GM12878 (cell line): ENCODE measurements around the gene TIAM1. TPM values are rescaled to one million over a fixed set of nuclear protein-coding genes. Genes with fewer than 3 reads are reported as not detected.

Experiments
- ATAC-seq: fragments of 200-7000 bp; cut with Tn5 transposase; 3 replicates; pipeline ENCODE4 v1.9.1; 2020; ENCODE audit warnings: mild to moderate bottlenecking, moderate library complexity
- BruUV-seq: library from RNA; stranded (reverse); fragments of 400-500 nt; replicated peaks from 2 replicates; lab custom pipeline; 2021; lab: Mats Ljungman, UMichigan
- CTCF ChIA-PET: fragments of 300-600 bp; sonication (Branson Sonifier 250); formaldehyde crosslinking; extraction: SDS; loops from one replicate; lab custom pipeline; 2021; ENCODE audit warnings: inconsistent platforms; lab: Yijun Ruan, JAX
- POLR2A ChIA-PET: fragments of 350-600 bp; formaldehyde crosslinking; extraction: SDS; loops from one replicate; lab custom pipeline; 2021; ENCODE audit warnings: inconsistent platforms; lab: Charles Lee
- RAD21 ChIA-PET: fragments of 300-600 bp; sonication (Branson Sonifier 250); formaldehyde crosslinking; loops from one replicate; lab custom pipeline; 2023; ENCODE audit warnings: antibody characterized with exemption; ENCODE audit not compliant: unreplicated experiment; lab: Charles Lee
- SMC1A ChIA-PET: fragments of 300-600 bp; sonication (Branson Sonifier 250); formaldehyde crosslinking; loops from one replicate; lab custom pipeline; 2023; ENCODE audit not compliant: unreplicated experiment, uncharacterized antibody; lab: Charles Lee
- DNase-seq: peaks from one replicate; pipeline ENCODE4 v3.0.0-alpha.2; 2011; ENCODE audit warnings: low read depth, low spot score
- FAIRE-seq: peaks from 3 replicates; lab custom pipeline; 2011; peaks lifted over from hg19 to GRCh38; lab: Jason Lieb, UNC
- H2AFZ ChIP-seq: 2 replicates; pipeline ENCODE4 v1.6.0; 2011; ENCODE audit warnings: low read depth, low read length, control low read depth; ENCODE audit not compliant: control insufficient read depth
- H3K27ac ChIP-seq: 2 replicates; pipeline ENCODE4 v1.5.1; 2011; ENCODE audit warnings: control low read depth; ENCODE audit not compliant: control insufficient read depth, insufficient read depth
- H3K27me3 ChIP-seq, 2 experiments: replicated peaks in 1 of 2; 2 replicates each; pipeline versions ENCODE4 v1.6.0 to v1.6.1; 2011; ENCODE audit warnings: low read length in 1 of 2; ENCODE audit not compliant: control insufficient read depth in 2 of 2, insufficient read depth in 2 of 2
- H3K36me3 ChIP-seq, 2 experiments: 2 replicates each; pipeline ENCODE4 v1.5.1; 2011; ENCODE audit warnings: low read length in 1 of 2; ENCODE audit not compliant: control insufficient read depth in 2 of 2, insufficient read depth in 2 of 2
- H3K4me1 ChIP-seq: 2 replicates; pipeline ENCODE4 v1.6.1; 2011; ENCODE audit warnings: mild to moderate bottlenecking, low read length, moderate library complexity, mixed read lengths; ENCODE audit not compliant: control insufficient read depth, insufficient read depth
- H3K4me2 ChIP-seq: 2 replicates; pipeline ENCODE4 v1.6.0; 2011; ENCODE audit warnings: control low read depth; ENCODE audit not compliant: control insufficient read depth, insufficient read depth
- H3K4me3 ChIP-seq: fragments of 200-600 bp; sonication (generic); 2 replicates; pipeline ENCODE4 v1.5.1; 2016
- H3K79me2 ChIP-seq: 2 replicates; pipeline ENCODE4 v1.6.0; 2011; ENCODE audit warnings: low read length; ENCODE audit not compliant: control insufficient read depth, insufficient read depth
- H3K9ac ChIP-seq: 2 replicates; pipeline ENCODE4 v1.8.0; 2011; ENCODE audit warnings: low read length, control low read depth, mixed read lengths; ENCODE audit not compliant: control insufficient read depth, insufficient read depth
- H3K9me3 ChIP-seq: replicated peaks from 3 replicates; pipeline ENCODE4 v1.5.1; 2011; ENCODE audit warnings: mild to moderate bottlenecking, low read length; ENCODE audit not compliant: control insufficient read depth, insufficient read depth
- H4K20me1 ChIP-seq: 2 replicates; pipeline ENCODE4 v1.6.0; 2011; ENCODE audit not compliant: control insufficient read depth, insufficient read depth
- BHLHE40 ChIP-seq, 2 experiments: fragments of 450-650 bp in 1 of 2; IDR thresholded peaks; 2 replicates each; pipeline ENCODE4 v1.6.1; 2011 to 2017; ENCODE audit warnings: low read depth in 2 of 2, borderline replicate concordance in 1 of 2, improper control_type of control experiment in 1 of 2, low read length in 1 of 2, mild to moderate bottlenecking in 1 of 2
- CBX5 ChIP-seq: sonication (generic); IDR thresholded peaks from 2 replicates; pipeline ENCODE4 v1.6.1; 2016; ENCODE audit warnings: low read depth, moderate library complexity, mild to moderate bottlenecking, inconsistent platforms
- FOS ChIP-seq: IDR thresholded peaks from 3 replicates; pipeline ENCODE4 v1.6.1; 2011; ENCODE audit warnings: borderline replicate concordance; ENCODE audit not compliant: insufficient read length; ENCODE audit errors: extremely low read depth
- KLF5 ChIP-seq: fragments of 450-650 bp; IDR thresholded peaks from 2 replicates; pipeline ENCODE4 v1.6.1; 2014; ENCODE audit warnings: mild to moderate bottlenecking; ENCODE audit not compliant: partially characterized antibody
- NFIC ChIP-seq: IDR thresholded peaks from 2 replicates; pipeline ENCODE4 v1.6.1; 2012; ENCODE audit warnings: low read depth, mild to moderate bottlenecking, inconsistent platforms, low read length, moderate library complexity
- NKRF ChIP-seq: fragments of 450-650 bp; conservative IDR thresholded peaks from 2 replicates; pipeline ENCODE4 v1.6.1; 2017; ENCODE audit warnings: mild to moderate bottlenecking, moderate library complexity
- PKNOX1 ChIP-seq: fragments of 450-650 bp; IDR thresholded peaks from 2 replicates; pipeline ENCODE4 v1.6.1; 2016; ENCODE audit warnings: mild to moderate bottlenecking
- PML ChIP-seq: IDR thresholded peaks from 2 replicates; pipeline ENCODE4 v1.6.1; 2012; ENCODE audit warnings: low read length, inconsistent platforms
- SMAD5 ChIP-seq: IDR thresholded peaks from 2 replicates; pipeline ENCODE4 v1.6.1; 2016; ENCODE audit warnings: antibody characterized with exemption, low read depth
- SMARCA5 ChIP-seq: fragments of 450-650 bp; IDR thresholded peaks from 2 replicates; pipeline ENCODE4 v1.6.1; 2017; ENCODE audit warnings: mild to moderate bottlenecking
- STAT3 ChIP-seq: IDR thresholded peaks from 2 replicates; pipeline ENCODE4 v1.6.1; 2011; ENCODE audit warnings: low read depth, low read length, improper control_type of control experiment
- SUZ12 ChIP-seq: fragments of 200-600 bp; sonication (generic); IDR thresholded peaks from one replicate; pipeline ENCODE4 v1.6.1; 2018; ENCODE audit warnings: antibody characterized with exemption, mild to moderate bottlenecking; ENCODE audit not compliant: unreplicated experiment
- USF1 ChIP-seq: IDR thresholded peaks from 2 replicates; pipeline ENCODE4 v1.6.1; 2011; ENCODE audit warnings: borderline replicate concordance, low read depth, mild to moderate bottlenecking, moderate library complexity, mixed read lengths, low read length; ENCODE audit not compliant: insufficient read depth; ENCODE audit errors: extremely low read length
- ZNF384 ChIP-seq: IDR thresholded peaks from 2 replicates; pipeline ENCODE4 v1.6.1; 2012; ENCODE audit warnings: low read depth, mild to moderate bottlenecking, low read length, improper control_type of control experiment, borderline replicate concordance
- ZNF687 ChIP-seq: fragments of 450-650 bp; IDR thresholded peaks from 2 replicates; pipeline ENCODE4 v1.6.1; 2017; ENCODE audit warnings: mild to moderate bottlenecking, moderate library complexity
- ZSCAN29 ChIP-seq: fragments of 450-650 bp; IDR thresholded peaks from 2 replicates; pipeline ENCODE4 v1.6.1; 2017; ENCODE audit warnings: mild to moderate bottlenecking, moderate library complexity
- WGBS: methylation state at CpG from one replicate; pipeline ENCODE4 v1.1.6; 2016; ENCODE audit warnings: low lambda C conversion rate; ENCODE audit not compliant: insufficient replicate concordance, insufficient coverage; ENCODE audit errors: missing lambda C conversion rate; 5-methylcytosine and 5-hydroxymethylcytosine counted together
- in situ Hi-C: fragments of 300-500 bp; cut with MboI; formaldehyde crosslinking; loops from 9 replicates; pipeline ENCODE4 v1.14.3; 2018; ENCODE audit warnings: mixed read lengths
- intact Hi-C: fragments of 100-400 bp; cut with micrococcal nuclease; formaldehyde crosslinking; loops from one replicate; pipeline ENCODE4 v1.14.2; 2022; ENCODE audit not compliant: unreplicated experiment
- polyA plus RNA-seq, 11 experiments: library from polyadenylated mRNA; depleted of rRNA in 4 of 11; unstranded in 6 of 11; stranded (reverse) in 5 of 11; fragments of >200 nt; fragmentation: Nextera tagmentation in 4 of 11; fragmentation: Illumina TruSeq in 1 of 11; extraction: Ambion mirVana in 4 of 11; extraction: Trizol in 1 of 11; gene quantifications; 1 replicate in 1 of 11; 2 replicates in 10 of 11; pipeline versions ENCODE4 v1.2.1 to v1.2.3, GENCODE V29; 2011 to 2016; ENCODE audit warnings: inconsistent platforms in 2 of 11, missing spikeins in 2 of 11, low read depth in 1 of 11
- total RNA-seq, 4 experiments: library from RNA; depleted of rRNA in 3 of 4; stranded (reverse); fragments of >200 nt in 3 of 4; fragmentation: Illumina TruSeq in 1 of 4; extraction: Trizol in 1 of 4; gene quantifications; 2 replicates each; pipeline versions ENCODE4 v1.2.1 to v1.2.3, GENCODE V29; 2013 to 2021

TIAM1 gene
- total and polyA plus RNA-seq, 10 of the 15 experiments (the other 5 are each of a cell fraction or from before 2014, with no cell fraction given) = 0.31 to 35.9 (median 0.78) TPM

GRCh38 chr21:31141389-31142000, 202.6 kb downstream of the TIAM1 start:
- CTCF ChIA-PET = no interaction called here
- H3K4me3 ChIP-seq = no peak overlapping the region
- in situ Hi-C loops = no loop called here
- FAIRE-seq (no peak), DNase-seq (no peak), ATAC-seq (no peak)
- H3K9ac ChIP-seq = no peak overlapping the region
- intact Hi-C loops = no loop called here
- no peak overlapping the region for H3K4me2 ChIP-seq
- H3K36me3 ChIP-seq = peaks cover 0 to 1% of the 10 kb centered on the region in 2 experiments; a peak in 1 of 4 replicates
- no peaks in the 10 kb centered on the region for H3K79me2 ChIP-seq
- no peaks in the 10 kb centered on the region for H3K27me3 ChIP-seq
- TF ChIP-seq NFIC = no peak
- no peak for TF ChIP-seq SMAD5
- TF ChIP-seq NKRF = no peak
- no peak for TF ChIP-seq KLF5
- no peak for TF ChIP-seq CBX5
- no peak for TF ChIP-seq ZSCAN29
- TF ChIP-seq ZNF687 = no peak
- TF ChIP-seq SMARCA5 = no peak
- no peak for TF ChIP-seq PKNOX1
- TF ChIP-seq ZNF384 = no peak
- no peak for TF ChIP-seq SUZ12
- no peak for TF ChIP-seq PML
- no peak for TF ChIP-seq FOS
- TF ChIP-seq BHLHE40 (IDR thresholded peaks at IDR 0.05; ENCODE audit: borderline replicate concordance in 1 of 2, low read depth in 2 of 2, low read length in 1 of 2) = no peak
- TF ChIP-seq STAT3 = no peak
- TF ChIP-seq USF1 = no peak
- SMC1A ChIA-PET = no interaction called here
- H4K20me1 ChIP-seq = no peaks in the 10 kb centered on the region
- no peak overlapping the region for H3K27ac ChIP-seq
- H3K4me1 ChIP-seq = peaks cover 3% of the 10 kb centered on the region; the same call in 1 of the 2 replicates
- RAD21 ChIA-PET = no interaction called here
- no peak overlapping the region for H2AFZ ChIP-seq
- BruUV-seq = no TSS peak
- WGBS = 36% methylated on average over 11 of the region's 11 CpGs
- H3K9me3 ChIP-seq = no peaks in the 10 kb centered on the region; the same call in 2 of the 3 replicates
- POLR2A ChIA-PET = no interaction called here
